IPS DF 19.7 (cell line): ENCODE measurements around the gene TMTC1.

Source experiments
- DNase-seq: peaks from one replicate; pipeline ENCODE4 v3.0.0-alpha.2; 2013; ENCODE audit warnings: low read depth, low spot score

The TMTC1 gene

DNA sequence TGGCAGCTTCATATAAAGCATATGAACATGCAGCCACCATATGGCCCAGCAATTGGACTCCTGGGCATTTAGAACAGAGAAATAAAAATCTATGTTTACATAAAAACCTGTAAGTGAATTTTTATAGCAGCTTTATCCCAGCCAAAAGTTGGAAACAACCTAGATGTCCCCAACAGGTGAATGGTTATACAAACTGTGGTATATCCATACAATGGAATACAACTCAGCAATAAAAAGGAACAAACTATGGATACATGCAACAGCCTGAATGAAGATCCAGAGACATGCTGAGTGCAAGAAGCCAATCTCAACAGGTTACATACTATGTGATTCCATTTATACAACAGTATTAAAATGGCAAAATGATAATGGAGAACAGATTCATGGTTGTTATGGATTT lies 3.7 kb downstream of the TMTC1 start:
- DNase-seq, result no peak

DNA sequence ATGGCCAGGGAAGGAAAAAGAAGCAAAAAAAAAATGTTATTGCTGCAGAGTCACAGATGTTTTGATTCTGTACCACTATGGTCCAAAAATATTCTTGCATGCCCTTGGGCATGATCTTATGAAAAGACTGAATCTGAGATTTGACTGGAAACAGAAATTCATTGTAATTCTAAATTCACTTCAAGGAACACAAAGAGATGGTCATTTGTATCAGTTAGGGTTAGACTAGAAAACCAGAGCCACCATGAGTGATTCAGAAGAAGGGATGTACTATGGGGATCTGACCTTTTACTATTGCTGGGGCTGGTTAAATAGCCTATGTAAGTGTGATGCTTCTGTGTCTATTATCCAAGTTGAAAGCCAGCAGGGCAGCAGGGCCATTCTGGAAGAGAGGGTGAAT lies 5.2 kb downstream of the TMTC1 start:
- DNase-seq, result no peak

DNA sequence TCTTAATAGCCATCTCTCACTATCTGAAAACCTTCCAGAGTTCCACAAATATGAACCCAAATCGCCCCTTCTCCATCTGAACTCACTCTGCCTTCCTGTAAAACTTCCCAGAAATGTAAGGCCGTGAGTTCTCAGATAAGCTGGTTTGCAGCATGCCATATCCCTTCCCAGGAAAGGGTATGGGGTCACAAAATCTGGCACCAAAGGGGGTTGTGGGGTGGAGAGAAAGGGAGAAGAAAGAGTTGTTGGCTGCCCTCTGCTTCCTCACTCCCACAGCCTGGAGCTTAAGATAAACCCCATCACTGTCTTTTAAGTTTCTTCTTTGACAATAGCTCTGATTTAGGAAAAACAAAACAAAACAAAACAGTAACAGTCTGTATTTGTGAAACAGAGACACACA lies 10.7 kb downstream of the TMTC1 start:
- DNase-seq, result no peak

DNA sequence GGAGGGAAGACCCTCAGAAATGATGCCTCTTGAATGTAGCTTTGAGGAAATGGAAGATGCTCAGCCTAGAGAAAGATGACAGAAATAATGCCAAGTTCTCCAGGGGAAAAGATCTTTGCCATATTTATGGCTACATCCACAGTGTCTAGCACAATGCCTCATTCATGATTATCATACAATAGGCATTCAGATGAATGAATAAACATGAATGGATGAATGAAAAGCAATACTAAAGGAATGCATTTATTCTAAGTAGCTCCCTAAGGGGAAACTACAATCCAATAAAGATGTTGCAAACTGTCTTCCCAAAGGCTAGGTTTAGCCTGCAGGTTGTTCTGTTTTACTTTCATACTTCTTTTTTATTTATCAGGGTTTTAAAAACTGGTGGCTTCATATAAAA lies 12.0 kb downstream of the TMTC1 start:
- DNase-seq, result no peak

DNA sequence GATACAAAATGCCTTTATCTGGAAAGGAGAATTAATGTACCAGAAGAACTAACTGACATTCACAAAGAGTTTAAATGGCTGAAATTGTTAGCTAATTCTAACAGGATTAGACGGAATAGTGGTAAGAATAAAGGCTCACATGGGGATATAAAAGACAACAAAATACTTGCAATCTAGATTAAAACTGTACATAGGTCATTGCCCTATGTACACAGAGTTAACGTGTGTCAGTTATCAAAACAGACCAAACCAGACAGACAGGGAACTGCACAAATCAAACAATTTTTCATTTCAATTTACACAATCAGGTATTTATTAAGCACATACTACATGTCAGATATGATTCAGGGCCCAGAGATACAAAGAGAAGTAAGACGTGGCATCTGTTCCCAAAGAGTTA lies 12.6 kb downstream of the TMTC1 start:
- DNase-seq, result no peak

DNA sequence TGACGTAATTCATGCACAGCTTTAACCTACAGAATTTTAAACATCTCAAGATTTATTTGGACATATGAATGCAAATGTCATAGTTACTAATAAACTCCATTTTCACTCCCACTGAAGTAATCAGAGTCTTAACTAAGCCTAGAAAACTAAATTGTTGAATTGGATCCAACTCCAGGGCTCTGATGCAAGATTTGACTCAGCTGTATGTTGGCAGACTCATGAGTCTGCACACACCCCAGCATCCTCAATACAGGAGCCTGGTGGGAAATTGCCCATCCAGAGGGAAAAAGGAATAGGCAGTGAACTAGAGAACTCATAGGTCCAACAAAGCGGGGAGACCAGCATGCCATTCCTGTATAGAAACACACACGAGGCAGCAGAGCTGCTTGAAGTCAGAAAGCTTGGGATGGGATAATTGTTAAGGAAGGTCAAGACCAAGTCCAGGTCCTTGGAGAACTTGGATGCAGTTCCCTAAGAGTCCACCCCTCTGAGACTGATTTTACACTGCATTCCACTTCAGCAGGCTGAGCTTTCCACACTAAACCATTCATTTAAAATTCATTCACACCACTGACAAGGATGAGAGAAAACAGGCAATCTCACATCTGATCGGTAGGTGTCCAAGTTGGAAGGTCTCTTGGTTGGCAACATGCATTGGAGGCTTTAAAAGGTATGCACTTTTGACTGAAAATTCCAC lies 14.4 kb downstream of the TMTC1 start:
- no peak for DNase-seq

DNA sequence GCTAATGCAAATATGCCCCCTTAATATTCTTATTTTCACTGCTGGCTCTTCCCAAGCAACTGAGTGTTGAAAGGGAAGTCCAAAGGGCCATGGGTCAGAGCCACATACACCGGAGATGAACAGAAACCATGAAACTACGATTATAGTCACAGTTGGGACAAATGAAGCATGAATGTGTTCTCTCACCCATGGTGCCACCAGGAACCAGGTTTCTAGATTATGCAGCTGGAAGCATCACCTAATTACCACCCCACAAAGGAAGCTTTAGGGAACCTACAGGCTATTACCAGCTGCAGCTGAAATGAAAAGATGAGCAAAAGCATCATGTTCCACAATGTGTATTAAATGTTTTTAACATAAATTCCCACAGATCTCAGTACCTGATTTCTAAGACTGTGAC lies 15.4 kb downstream of the TMTC1 start:
- DNase-seq, result no peak

DNA sequence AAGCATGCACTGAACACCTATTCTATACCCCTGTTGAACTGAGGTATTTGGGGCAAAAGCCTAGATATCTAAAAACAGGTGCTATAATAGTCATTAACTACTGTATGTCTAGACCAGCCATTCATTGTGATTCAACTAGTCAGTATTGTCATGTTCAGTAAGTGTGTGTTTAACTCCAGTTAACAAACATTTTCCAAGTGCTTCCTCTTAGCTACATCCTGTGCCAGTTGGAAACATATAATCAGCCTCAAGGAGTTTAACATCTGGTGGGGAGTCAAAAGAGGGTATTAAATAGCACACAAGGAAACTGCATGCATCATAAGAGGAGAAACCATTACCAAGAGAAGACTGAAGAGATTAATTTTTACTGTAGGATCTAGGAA lies 20.4 kb downstream of the TMTC1 start:
- DNase-seq, result no peak

DNA sequence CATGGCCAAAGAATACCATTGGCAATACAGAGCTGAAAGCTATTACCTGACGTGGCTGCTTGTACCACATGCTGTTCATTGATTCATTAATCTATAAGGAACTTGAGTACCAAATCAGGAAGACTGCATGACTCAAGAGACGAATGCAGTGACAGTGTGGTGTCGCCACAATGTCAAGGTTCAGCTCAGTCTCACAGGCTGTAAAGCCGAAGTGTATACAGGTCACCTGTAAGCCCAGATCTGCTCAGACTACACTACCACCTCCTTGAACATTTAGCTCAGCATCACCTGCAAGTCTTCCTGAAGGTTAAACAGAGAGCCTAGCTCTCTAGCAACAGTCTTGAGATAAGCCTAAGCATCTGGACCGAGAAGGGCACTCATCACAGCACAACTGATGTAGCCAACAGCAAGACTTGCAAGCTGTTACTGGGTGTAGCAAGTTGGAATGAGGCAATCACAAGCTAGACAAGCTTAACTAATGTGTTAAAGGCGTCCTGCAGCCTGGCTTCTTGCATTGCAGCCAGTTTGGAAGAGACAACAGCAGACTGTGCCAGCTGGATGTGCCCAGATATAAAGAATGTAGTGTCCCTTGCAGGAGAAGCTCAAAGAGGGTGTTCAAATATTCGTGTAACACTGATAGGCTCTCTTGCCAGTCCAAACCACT lies 21.0 kb downstream of the TMTC1 start:
- no peak for DNase-seq

DNA sequence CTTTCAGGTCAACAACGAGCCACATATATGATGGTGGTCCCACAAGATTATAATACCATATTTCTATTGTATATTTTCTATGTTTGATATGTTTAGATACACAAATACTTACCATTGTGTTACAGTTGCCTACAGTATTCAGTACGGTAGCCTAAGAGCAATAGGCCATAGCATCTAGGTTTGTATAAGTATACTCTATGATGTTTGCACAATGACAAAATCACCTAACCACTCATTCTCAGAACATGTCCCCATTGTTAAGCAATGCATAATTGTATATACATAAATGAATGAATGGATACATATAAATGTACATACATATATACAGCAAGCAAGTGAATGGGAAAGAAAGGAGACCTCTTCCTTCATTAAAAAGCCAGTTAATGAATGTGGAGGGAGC lies 23.8 kb downstream of the TMTC1 start:
- no peak for DNase-seq

DNA sequence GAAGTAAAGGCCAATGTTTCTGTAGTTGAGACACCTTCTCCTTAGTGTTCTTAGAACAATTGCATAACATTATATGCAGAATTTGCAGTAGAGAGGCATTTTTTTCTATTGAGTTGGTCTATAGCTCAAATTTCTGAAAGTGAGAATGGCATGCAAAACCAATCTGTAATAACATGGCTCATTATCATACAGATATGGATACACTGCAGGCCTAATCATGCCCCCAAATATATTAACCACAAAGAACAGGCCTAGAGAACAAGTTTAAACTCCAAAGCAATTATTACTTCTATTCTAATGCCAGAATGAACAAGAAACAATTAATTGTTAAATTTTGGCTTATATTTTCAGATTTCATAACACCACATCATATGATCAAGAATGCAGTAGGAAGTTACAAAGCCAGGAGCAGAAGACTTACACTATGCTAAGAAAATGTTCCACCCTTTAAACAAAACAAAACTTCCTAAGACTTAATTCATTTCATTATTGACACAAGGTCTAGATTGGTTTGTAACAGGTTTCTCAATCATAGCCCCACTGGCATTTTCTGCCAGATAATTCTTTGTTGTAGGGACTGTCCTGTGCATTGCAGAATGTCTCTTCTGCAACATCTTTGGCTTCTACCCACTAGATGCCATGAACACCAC lies 26.9 kb downstream of the TMTC1 start:
- no peak for DNase-seq

DNA sequence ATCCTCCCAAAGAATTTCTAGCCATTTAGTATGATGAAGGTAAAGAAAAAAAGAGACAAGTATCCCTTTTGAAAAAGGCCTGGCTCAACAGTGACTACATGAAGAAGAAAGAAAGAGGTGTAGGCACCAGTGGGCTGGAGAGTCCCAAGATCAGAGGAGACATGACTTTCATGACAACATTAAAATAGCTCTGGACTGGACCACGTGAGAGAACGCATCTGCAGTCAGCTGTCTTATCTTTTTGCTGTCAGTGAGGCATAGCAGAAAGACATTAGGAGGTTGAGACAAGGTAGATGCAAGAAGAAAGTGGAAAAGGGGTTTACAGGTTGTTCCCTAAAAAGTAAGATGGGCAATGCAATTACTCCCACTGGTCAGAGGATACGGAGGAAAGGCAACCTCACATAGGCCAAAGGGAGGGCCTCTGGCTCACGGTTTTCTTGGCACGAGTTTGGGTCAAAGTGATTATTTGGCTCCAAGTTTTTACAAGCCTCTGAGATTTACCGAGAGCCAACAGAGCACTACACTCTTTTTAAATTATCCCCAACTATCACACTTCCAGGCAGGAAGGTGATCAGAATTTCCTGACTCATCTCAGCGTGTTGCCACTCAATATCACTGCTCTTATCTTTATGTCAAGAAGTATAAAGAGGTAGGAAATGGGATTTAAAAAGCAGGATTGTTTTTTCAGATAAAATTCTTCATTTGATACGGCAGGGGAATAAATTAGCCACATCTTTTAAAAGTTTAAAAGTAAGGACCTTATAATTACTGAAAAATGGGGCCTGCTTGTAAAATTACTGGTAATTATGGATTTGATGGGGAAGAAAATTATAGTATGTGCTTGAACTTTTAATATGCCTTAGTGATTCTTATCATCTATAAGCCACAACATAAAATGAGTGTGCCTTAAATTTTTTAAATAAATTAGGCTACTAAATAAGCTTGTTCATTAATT lies 29.2 kb downstream of the TMTC1 start:
- no peak for DNase-seq

DNA sequence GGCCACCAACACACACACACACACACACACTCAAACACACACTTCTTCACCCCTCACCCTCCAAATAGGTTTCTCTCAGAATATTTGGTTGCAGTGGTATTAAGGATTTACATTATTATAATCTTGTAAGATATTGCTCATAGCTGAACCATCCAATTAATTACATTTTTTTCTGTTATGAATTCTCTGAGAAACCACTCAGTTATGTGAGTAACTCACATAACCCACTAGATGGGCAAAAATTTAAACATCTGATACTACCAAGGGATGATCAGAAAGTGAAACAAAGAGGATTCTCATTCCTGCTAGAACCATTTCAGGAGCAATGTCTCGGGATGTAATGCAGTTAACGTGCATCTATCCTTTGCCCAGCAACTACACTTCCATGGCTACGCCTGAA lies 31.6 kb downstream of the TMTC1 start:
- no peak for DNase-seq

DNA sequence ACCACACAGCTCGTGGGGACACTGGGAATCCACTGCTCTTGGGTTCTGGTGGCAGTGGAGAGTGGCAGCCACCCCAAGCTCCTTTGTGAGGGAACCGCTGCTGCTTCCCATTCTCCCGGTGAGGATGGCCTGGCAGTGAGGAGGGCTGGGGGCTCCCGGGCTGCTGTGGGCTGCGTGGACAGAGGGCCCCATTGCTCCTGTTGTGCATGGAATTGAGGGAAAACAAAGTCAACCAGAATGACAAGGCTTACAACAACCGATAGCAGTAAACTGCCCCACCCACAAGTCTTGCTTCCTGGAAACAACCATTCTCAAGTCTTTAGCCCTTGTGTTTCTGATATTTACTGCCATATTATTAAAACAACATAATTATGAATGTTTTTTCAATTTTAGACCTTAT lies 32.1 kb downstream of the TMTC1 start:
- no peak for DNase-seq

DNA sequence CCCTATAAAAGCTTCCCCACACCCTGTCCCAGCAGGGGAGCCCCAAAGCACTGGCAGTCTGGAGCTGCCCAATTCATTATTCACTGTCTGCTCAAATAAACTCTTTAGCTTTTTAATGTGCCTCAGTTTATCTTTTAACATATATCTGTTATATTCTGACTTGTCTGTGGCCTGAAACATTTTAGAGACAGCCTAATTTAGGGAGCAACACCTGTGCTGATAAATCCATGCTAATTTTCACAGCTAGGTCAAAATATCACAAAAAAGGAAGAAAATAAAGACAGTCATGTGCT lies 32.9 kb downstream of the TMTC1 start:
- DNase-seq, result no peak

DNA sequence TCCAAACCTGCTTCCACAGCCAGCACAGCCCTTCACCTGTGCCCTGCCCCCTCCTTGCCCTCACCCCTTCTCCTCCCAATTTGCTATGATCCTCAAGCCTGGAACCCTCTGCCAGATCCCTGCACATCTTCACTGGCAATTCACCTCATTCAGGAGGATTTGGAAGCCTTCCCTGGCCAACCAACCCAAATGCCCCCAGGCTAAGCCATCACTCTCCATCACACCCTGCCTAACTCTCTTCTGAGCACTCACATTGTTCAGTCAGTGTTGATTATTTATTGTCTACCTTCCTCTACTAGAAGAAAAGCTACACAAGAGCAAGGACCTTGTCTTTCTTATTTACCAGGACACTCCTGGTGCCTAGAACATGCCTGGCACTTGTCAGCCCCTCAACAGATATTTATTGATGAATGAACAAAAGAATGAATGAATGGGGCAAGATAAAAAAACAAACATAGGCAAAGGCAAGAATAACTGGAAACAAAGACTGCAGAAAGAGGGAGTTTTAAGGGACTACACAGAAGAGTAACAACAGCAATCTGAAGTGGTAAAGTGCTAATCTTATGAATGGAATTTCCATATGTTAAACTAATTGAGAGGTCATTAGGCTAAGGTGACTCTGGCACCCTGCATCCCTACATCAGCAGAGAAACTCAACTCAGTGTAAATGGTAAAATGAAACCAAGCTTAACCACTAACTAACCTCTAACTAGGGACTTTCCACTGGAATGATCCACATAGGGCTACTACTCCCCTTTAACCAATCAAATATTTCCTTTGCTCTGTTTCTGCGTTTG lies 33.4 kb downstream of the TMTC1 start:
- no peak for DNase-seq

DNA sequence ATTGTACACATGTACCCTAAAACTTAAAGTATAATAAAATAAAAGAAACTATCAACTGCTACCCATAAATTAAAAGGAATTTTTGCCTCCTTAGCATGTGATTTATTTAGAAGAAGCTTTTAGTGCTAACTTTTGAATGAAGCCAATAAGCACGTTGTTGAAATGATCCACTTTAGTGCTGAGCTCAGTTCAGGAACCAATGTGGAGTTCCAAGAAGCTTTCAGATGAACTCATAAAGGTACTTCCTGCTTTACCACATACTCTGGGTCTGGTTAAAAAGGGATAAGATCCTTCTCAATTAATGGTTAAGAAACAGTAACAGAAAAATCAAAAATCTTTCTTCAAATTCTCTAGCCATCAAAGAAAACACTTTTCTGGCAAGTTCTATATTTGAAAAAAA lies 39.4 kb downstream of the TMTC1 start:
- DNase-seq, result no peak

DNA sequence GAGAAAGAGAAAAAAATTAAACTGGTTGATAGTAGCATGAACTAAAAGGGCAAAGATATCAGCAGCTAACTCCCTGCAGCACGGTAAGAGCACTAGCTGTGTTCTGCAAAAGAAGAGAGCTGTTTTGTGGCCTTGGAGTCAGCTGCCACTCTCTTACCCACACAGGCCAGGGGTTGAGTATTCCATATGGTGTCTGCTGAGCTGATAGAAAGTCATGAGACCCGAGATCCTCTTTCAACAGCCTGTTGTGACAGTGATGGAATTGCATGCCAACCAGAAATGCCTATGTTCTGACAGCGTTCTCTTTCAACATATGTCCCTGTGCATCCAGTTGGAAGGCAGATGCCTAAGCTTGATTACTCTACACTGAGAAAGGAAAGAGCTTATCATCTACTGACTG lies 39.9 kb downstream of the TMTC1 start:
- DNase-seq, result no peak

DNA sequence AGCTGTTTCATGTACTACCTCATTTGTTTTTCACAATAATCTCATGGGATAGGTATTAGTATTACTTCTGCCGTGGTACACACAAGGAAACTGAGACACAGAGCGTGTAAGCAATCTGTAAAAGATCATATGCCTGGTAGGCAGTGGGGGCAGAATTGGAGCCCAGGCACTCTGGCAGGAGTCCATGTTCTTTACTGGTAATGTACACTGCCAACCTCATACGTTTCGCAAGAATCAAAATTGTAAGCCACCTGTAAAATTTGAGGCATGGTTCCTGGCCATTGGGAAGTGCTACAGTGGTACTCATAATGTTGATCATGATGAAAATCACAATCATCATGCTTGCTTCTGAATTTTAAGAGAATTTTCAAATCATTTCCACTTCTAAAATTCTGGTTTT lies 40.7 kb downstream of the TMTC1 start:
- DNase-seq, result no peak

DNA sequence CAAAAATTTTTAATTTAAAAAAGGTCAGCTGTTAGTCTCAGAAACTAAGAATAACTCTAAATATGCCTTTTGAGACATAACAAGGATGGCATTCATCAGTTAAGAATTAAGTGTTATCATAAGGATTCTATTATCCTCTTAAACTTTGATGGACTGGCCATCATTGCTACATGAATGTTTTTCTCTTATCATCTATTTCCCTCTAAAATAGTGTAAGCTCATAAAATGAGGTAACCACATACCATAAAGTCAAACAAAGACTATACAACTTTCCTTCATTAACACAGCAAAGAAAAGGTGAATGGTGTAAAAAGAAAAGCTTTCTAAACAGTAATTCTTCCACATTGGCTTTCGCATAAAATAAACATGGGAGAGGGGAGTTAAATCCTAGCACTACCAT lies 41.1 kb downstream of the TMTC1 start:
- no peak for DNase-seq
